22Rv1 (cell line): ENCODE results near the gene LMO4.
A peak's percentile ranks its signal among the peaks of the same experiment; 100 is the strongest.

Source experiments
- H3K27ac ChIP-seq: fragments of 450-650 bp; 2 replicates; pipeline ENCODE4 v1.5.1; 2017
- ZFX ChIP-seq: fragments of 450-650 bp; IDR thresholded peaks from 2 replicates; pipeline ENCODE4 v1.6.1; 2017; ENCODE audit warnings: antibody characterized with exemption, borderline replicate concordance
- TF ChIP-seq, protein P1 (sequence below): fragments of 450-650 bp; IDR thresholded peaks from 2 replicates; pipeline ENCODE4 v1.5.1; 2017; ENCODE audit warnings: mild to moderate bottlenecking

Gene LMO4

DNA sequence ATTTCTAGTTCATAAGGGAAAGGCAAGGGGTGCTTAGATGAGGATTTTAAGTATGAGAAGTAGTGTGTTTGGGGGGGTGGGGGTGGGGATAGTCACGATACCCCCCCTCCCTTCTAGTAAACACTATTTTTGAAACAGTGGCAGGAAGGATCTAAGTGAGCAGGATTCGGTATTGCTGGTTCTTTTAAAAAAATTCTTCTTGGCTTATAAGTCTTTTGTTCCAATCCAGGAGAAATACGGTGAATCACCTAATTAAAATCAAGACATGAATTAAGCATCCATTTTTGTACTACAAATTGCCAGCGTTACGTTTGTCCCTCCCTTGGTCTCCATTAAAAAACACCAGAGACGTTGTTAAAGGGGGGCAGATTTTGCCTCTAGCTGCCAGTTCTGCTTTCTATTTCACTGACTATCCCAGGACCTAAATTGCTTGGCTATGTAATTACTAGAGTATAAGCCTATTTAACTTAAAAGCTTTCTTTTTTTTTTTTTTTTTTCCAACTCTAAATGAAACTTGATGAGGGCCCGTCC, 911 bp downstream of the LMO4 start:
- TF ChIP-seq, protein P1, sequence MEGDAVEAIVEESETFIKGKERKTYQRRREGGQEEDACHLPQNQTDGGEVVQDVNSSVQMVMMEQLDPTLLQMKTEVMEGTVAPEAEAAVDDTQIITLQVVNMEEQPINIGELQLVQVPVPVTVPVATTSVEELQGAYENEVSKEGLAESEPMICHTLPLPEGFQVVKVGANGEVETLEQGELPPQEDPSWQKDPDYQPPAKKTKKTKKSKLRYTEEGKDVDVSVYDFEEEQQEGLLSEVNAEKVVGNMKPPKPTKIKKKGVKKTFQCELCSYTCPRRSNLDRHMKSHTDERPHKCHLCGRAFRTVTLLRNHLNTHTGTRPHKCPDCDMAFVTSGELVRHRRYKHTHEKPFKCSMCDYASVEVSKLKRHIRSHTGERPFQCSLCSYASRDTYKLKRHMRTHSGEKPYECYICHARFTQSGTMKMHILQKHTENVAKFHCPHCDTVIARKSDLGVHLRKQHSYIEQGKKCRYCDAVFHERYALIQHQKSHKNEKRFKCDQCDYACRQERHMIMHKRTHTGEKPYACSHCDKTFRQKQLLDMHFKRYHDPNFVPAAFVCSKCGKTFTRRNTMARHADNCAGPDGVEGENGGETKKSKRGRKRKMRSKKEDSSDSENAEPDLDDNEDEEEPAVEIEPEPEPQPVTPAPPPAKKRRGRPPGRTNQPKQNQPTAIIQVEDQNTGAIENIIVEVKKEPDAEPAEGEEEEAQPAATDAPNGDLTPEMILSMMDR, result no peak
- no peak for TF ChIP-seq ZFX
- peak overlapping the region; percentile 98 for H3K27ac ChIP-seq

DNA sequence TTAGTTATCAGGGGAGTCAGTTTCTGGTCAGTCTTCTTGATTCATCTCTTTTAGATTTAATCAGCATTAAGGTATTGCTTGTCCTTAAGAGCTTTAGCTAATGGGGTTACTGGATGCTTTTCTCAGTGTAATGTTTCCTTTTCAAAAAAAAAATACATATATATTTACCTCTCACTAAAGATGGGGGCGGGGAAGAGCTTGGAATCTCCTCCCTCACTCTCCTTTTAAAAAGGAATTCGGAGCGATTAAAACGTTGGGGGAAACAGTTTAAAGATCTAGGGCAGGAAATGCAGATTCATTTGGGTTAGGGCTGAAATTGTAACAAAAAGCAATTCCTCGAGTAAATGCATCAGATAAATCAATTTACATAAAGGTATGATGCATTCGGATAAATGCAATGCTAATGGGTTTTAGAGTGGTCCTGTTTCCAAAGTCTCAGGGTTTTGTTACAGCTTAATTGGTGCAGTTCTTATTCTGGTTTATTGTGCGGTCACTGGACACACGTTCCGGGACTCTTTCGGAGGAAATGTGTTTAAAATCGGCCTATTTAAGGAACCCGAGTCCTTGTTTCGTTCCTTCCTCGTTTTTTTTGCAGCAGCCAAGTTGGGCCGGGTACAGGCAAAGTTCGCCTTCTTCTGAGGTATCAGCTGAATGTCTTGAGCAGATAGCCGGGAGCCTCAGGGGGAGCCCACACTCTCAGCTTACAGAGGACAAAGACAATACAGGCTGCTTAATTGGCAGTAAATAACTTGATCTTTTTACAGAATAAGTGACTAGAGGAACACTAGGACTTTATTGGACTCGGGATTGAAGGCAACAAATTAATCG, 1.6 kb downstream of the LMO4 start:
- peak overlapping the region; percentile 98 for H3K27ac ChIP-seq
- TF ChIP-seq, protein P1, result no peak
- TF ChIP-seq ZFX, result no peak

DNA sequence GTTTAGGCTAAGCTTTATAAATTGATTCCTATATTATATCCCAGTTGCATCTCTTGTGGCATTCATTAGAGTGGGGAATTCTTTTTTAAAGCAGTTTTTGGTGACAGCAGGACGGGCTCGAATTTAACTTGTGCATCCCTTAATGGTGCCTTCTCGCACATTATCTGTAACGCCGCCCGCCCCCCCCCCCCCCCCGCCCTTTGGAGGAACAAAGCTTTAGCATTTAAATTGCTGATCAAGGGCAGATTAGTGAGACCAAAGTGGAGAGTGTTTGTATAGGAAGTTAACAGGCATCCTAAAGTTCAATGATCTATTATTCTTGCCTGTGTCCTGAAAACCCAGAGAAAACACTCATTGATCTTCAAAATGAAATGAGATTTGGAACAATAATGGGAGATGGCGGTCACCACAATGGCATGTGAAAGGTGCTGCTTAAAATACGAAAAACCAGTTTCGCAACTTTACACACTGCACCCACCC, 2.2 kb downstream of the LMO4 start:
- peak overlapping the region; percentile 98 for H3K27ac ChIP-seq
- no peak for TF ChIP-seq ZFX

DNA sequence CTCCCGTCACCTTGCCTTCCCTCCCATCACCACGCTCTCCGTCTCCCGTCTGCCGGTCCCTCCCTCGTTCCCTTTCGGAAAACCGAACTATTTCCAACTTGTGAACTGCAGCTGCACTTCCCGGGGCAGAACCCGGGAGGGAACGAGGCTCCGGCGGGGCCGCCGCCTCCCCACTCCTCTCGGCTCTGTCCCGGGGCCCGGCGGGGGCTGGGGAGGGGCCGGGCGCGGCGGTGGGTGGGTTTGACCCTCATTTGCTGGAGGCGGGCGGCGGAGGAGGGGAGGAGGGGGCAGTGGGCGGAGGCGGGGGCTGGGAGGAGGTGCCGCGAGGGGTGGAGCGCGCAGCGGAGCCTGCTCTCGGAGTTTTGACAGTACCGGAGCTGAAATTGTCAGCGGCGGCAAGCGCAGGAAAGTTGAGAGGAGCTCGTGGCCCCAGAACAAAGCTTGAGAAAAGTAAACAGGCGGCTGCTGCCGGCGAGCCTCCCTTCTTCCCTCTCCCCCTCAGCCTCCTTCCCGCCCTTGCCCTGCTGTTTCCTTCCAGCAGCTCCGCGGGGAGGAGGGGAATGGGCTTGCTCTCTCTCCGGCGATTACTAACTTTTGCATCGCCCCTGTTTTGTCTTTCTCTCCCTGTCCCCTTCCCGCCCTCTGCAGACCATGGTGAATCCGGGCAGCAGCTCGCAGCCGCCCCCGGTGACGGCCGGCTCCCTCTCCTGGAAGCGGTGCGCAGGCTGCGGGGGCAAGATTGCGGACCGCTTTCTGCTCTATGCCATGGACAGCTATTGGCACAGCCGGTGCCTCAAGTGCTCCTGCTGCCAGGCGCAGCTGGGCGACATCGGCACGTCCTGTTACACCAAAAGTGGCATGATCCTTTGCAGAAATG, 2.9 kb downstream of the LMO4 start:
- TF ChIP-seq, protein P1, result 0 out of 2 replicates have a peak, but pooled peaks have one; percentile 5
- no peak for TF ChIP-seq ZFX
- H3K27ac ChIP-seq, result peak overlapping the region; percentile 98

DNA sequence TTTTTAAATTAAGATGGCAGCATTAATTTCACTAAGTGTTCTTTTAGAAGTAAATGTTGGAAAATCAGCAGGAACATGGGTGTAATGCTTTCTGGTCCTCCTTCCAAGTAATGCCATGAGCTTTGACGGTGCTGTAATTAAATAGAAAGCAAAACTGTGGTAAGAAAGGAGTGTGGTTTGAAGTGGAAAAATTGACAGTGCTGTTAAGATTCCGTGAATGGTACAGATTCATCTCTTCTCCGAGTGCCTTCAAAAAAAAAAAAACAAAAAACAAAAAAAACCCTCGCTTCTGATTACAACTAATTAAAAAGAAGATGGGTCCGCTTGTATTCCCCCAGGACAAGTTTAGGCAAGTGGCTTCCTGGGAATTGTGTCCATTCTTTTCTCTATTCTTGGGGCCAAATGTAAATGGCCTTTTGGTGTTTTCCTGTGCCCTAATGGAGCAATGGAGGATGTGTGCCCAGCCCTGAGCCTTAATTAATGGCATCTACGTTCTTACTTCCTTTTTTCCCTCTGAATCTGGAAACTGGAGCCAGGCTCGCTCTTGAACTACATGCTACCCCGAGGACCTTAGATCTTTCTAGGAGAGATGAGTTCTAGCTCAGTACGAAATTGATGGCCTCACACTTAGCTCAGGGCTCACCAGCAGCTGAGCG, 5.1 kb downstream of the LMO4 start:
- H3K27ac ChIP-seq, result peak overlapping the region; percentile 82
- no peak for TF ChIP-seq ZFX
- TF ChIP-seq, protein P1, result no peak

DNA sequence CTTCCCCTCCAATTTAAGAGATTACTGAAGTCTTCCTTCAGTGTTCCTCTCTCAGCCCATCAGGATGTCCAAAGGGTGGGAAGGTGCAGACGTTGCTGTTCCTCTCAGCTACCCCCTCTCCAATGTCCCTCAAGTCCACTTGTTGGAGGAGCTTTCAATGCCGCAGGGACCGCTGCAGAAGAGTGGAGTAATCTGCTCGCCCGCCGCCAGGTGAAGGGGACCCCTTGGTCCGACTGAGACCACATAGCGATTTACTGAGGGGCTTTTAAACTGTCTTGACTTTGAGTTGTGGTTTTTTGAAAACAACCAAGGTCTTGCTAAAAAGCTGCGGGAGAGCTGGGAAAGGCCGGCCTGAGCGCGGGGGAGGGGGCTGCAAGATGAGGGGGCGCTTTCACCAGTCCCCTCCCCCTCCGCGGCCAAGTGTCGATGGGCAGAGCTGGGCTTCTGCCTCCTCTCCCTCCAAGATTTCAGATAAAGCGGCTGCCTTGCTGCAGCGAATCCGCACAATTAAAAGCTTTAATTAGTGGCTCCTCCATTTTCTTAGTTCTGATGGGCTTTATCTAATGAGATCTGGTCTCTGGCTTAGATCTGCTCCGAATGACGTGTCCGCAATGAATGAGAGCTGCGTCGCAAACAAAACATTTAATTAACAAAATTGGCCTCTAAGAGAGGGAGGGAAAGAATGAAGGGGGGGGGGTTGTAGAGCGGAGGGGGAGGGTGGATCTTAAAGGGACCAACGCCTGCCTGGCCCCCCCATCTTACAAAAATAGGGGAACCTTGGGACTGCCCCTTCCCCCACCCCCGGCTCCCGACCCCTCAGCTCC, 5.9 kb downstream of the LMO4 start:
- peak overlapping the region; percentile 82 for H3K27ac ChIP-seq

More for the DNA sequence above, 5.9 kb downstream of the LMO4 start:
- TF ChIP-seq ZFX, result no peak
- TF ChIP-seq, protein P1, result no peak
